Transverse colon (tissue), 4 donors: ENCODE measurements around the gene NBEA. TPM values are rescaled to one million over a fixed set of nuclear protein-coding genes. Genes with fewer than 3 reads are reported as not detected.
"Not testable (repeated sequence)": the region's sequence is repeated elsewhere in the genome, so short reads cannot be mapped to it uniquely, and the experiment has no call there.

Experiments
- DNase-seq: peaks from one replicate; pipeline ENCODE4 v3.0.0-alpha.2; 2019
- H3K27ac ChIP-seq, 4 donors: fragments of 200-600 bp; sonication (generic); 2 replicates each; pipeline ENCODE4 v1.5.1; 2016 to 2018; ENCODE audit warnings: inconsistent platforms in 4 of 4
- H3K27me3 ChIP-seq: fragments of 200-600 bp; sonication (generic); 2 replicates; pipeline ENCODE4 v1.5.1; 2017; ENCODE audit warnings: inconsistent platforms
- H3K36me3 ChIP-seq, 4 donors: fragments of 200-600 bp; sonication (generic); 2 replicates each; pipeline ENCODE4 v1.5.1; 2017 to 2019; ENCODE audit warnings: inconsistent platforms in 4 of 4
- H3K4me1 ChIP-seq, 4 donors: fragments of 200-600 bp; sonication (generic); 2 replicates each; pipeline ENCODE4 v1.5.1; 2017 to 2020; ENCODE audit warnings: inconsistent platforms in 4 of 4
- H3K4me3 ChIP-seq, 4 donors: fragments of 200-600 bp; sonication (generic); 1 replicate in 1 of 4; 2 replicates in 3 of 4; pipeline versions ENCODE4 v1.5.1 to v1.6.1; 2017 to 2019; ENCODE audit warnings: inconsistent platforms in 4 of 4
- H3K9me3 ChIP-seq, 2 donors: fragments of 200-600 bp; sonication (generic); 2 replicates each; pipeline ENCODE4 v1.5.1; 2017 to 2019; ENCODE audit warnings: inconsistent platforms in 2 of 2
- CTCF ChIP-seq, 5 experiments: fragments of 200-600 bp in 3 of 5; fragments of 450-650 bp in 2 of 5; sonication (generic) in 3 of 5; IDR thresholded peaks; 1 replicate in 2 of 5; 2 replicates in 3 of 5; pipeline ENCODE4 v1.5.1; 2016 to 2017; ENCODE audit warnings: antibody characterized with exemption in 5 of 5, inconsistent platforms in 3 of 5, mild to moderate bottlenecking in 2 of 5, moderate library complexity in 1 of 5
- EP300 ChIP-seq: sonication (generic); formaldehyde crosslinking; IDR thresholded peaks from one replicate; pipeline ENCODE4 v1.6.1; 2017; ENCODE audit warnings: antibody characterized with exemption, low read depth
- POLR2A ChIP-seq: fragments of 450-650 bp; IDR thresholded peaks from one replicate; pipeline ENCODE4 v1.6.1; 2016; ENCODE audit warnings: antibody characterized with exemption, mild to moderate bottlenecking, moderate library complexity
- POLR2AphosphoS5 ChIP-seq, 3 donors: sonication (generic); formaldehyde crosslinking; IDR thresholded peaks; one replicate each; pipeline ENCODE4 v1.6.1; 2016; ENCODE audit warnings: antibody characterized with exemption in 3 of 3
- WGBS, 2 donors: methylation state at CpG; one replicate each; pipeline ENCODE4 v1.1.5; 2018; ENCODE audit warnings: low coverage in 1 of 2; 5-methylcytosine and 5-hydroxymethylcytosine counted together
- in situ Hi-C, 4 donors: fragments of 200-750 bp; cut with MboI; loops; one replicate each; pipeline versions ENCODE4 v1.15.0 to v1.15.1; 2017; ENCODE audit warnings: low sequenced_read_pairs in 3 of 4, low pct_ligation_motif_present in 1 of 4, low pct_unique_long_range_greater_than_20kb in 1 of 4
- intact Hi-C: fragments of 100-400 bp; cut with DNase I; formaldehyde crosslinking; loops from one replicate; pipeline ENCODE4 v1.15.1; 2023; ENCODE audit warnings: low total_unique reads
- total RNA-seq, 4 donors: library from RNA; depleted of rRNA; stranded (reverse); fragments of >200 nt; gene quantifications; one replicate each; pipeline ENCODE4 v1.1.0, GENCODE V29; 2016

NBEA gene
- total RNA-seq, 4 donors from 2014 or later: 8.2 to 21.1 (median 12.5) TPM

GRCh38 chr13:34990399-34991214, 48.5 kb downstream of the NBEA start:
- peaks cover 0 to 21% of the 10 kb centered on the region in 2 donors for H3K9me3 ChIP-seq
- in situ Hi-C loops: no loop called here
- no peaks in the 10 kb centered on the region for H3K36me3 ChIP-seq
- 100% methylated on average over 1 of the region's 1 CpG for WGBS, 2 donors
- no peak for DNase-seq
- TF ChIP-seq EP300 (no peak), POLR2A (no peak), POLR2AphosphoS5 (IDR thresholded peaks at IDR 0.05) (no peak), CTCF (IDR thresholded peaks at IDR 0.05) (no peak)
- H3K27me3 ChIP-seq: no peaks in the 10 kb centered on the region
- intact Hi-C loops: no loop called here
- H3K4me3 ChIP-seq: no peak overlapping the region
- peak overlapping the region in 3 of 4 donors; percentile 41 to 57 (median 46) for H3K27ac ChIP-seq
- no peaks in the 10 kb centered on the region for H3K4me1 ChIP-seq

GRCh38 chr13:34993470-34993869, 51.4 kb downstream of the NBEA start:
- no peaks in the 10 kb centered on the region for H3K27me3 ChIP-seq
- no peak for DNase-seq
- TF ChIP-seq POLR2AphosphoS5 (IDR thresholded peaks at IDR 0.05) (no peak), CTCF (IDR thresholded peaks at IDR 0.05) (no peak), POLR2A (no peak), EP300 (no peak)
- no peak overlapping the region for H3K27ac ChIP-seq
- in situ Hi-C loops (no loop called here), intact Hi-C loops (no loop called here)
- WGBS, 2 donors: 78 to 96% methylated on average over 3 of the region's 3 CpGs
- no peak overlapping the region for H3K4me3 ChIP-seq
- peaks cover 0 to 21% of the 10 kb centered on the region in 2 donors for H3K9me3 ChIP-seq
- no peaks in the 10 kb centered on the region for H3K36me3 ChIP-seq
- H3K4me1 ChIP-seq: no peaks in the 10 kb centered on the region

GRCh38 chr13:35003734-35004133, 61.7 kb downstream of the NBEA start:
- H3K27ac ChIP-seq, H3K27me3 ChIP-seq, H3K36me3 ChIP-seq, in situ Hi-C loops, H3K9me3 ChIP-seq, intact Hi-C loops, H3K4me3 ChIP-seq, DNase-seq, H3K4me1 ChIP-seq: not testable (repeated sequence)
- whole genome bisulfite sequencing, 2 donors: 82 to 85% methylated on average over 2 of the region's 2 CpGs

- no peak overlapping the region for H3K27ac ChIP-seq
- TF ChIP-seq POLR2A: no peak
- TF ChIP-seq EP300: no peak
- TF ChIP-seq CTCF (IDR thresholded peaks at IDR 0.05): no peak
- TF ChIP-seq POLR2AphosphoS5 (IDR thresholded peaks at IDR 0.05): no peak
- H3K4me1 ChIP-seq: peaks cover 0 to 4% (median 0%) of the 10 kb centered on the region in 4 donors
- H3K4me3 ChIP-seq: no peak overlapping the region
- 34 to 46% methylated on average over 2 of the region's 2 CpGs for WGBS, 2 donors
- intact Hi-C loops (no loop called here), in situ Hi-C loops (no loop called here)
- H3K36me3 ChIP-seq: no peaks in the 10 kb centered on the region
- H3K9me3 ChIP-seq: no peaks in the 10 kb centered on the region
- no peak for DNase-seq
- no peaks in the 10 kb centered on the region for H3K27me3 ChIP-seq
These were observed 63.0 kb downstream of the NBEA start for GRCh38 chr13:35005051-35005450.
